Ishikawa (cell line): Measurements from ENCODE around the gene CCDC38.

ENCODE experiments used
- CEBPB ChIP-seq: IDR thresholded peaks from 2 replicates; pipeline ENCODE4 v1.6.1; 2012
- CREB1 ChIP-seq: IDR thresholded peaks from 2 replicates; pipeline ENCODE4 v1.6.1; 2012; ENCODE audit warnings: low read depth
- EGR1 ChIP-seq: IDR thresholded peaks from 2 replicates; pipeline ENCODE4 v1.6.1; 2012
- EP300 ChIP-seq: IDR thresholded peaks from 2 replicates; pipeline ENCODE4 v1.6.1; 2012; ENCODE audit warnings: borderline replicate concordance
- FOXM1 ChIP-seq: IDR thresholded peaks from 2 replicates; pipeline ENCODE4 v1.6.1; 2012; ENCODE audit warnings: low read depth, borderline replicate concordance
- NFIC ChIP-seq: IDR thresholded peaks from 2 replicates; pipeline ENCODE4 v1.6.1; 2012
- RAD21 ChIP-seq: IDR thresholded peaks from 2 replicates; pipeline ENCODE4 v1.6.1; 2012; ENCODE audit warnings: low read depth
- TAF1 ChIP-seq: IDR thresholded peaks from 2 replicates; pipeline ENCODE4 v1.6.1; 2012; ENCODE audit warnings: low read depth, mild to moderate bottlenecking
- TEAD4 ChIP-seq: IDR thresholded peaks from 2 replicates; pipeline ENCODE4 v1.6.1; 2012
- YY1 ChIP-seq: IDR thresholded peaks from 2 replicates; pipeline ENCODE4 v1.6.1; 2012; ENCODE audit warnings: low read depth
- TF ChIP-seq, protein P1 (sequence below): IDR thresholded peaks from 2 replicates; pipeline ENCODE4 v1.6.1; 2012
- TF ChIP-seq, protein P2 (sequence below): IDR thresholded peaks from 2 replicates; pipeline ENCODE4 v1.6.1; 2012; ENCODE audit warnings: low read depth, mild to moderate bottlenecking

DNA sequence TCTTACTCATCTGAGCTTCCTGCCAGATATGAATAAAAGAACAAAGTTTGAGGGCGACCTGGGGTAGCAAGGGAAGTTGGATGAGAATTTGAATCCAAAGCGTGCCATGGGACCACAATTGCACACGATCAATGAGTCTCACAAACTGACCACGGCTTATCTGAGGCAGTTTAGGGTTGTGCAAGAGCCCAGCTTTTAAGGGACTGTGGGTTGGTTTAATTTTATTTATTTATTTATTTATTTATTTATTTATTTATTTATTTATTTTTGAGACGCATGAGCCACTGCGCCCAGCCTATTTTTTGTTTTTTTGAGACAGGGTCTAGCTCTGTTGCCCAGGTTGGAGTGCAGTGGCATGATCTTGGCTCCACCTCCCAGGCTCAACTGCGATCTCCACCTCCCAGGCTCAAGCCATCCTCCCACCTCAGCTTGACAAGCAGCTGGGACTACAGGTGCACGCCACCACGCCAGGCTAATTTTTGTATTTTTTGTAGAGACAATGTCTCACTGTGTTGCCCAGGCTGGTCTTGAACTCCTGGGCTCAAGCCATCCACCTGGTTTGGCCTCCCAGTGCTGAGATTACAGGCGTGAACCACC is 1.8 kb upstream of the CCDC38 start:
- TF ChIP-seq YY1 (no peak), CEBPB (no peak), EP300 (no peak), NFIC (no peak), EGR1 (no peak), RAD21 (no peak), FOXM1 (no peak), TEAD4 (no peak), TAF1 (no peak), CREB1 (no peak)
- TF ChIP-seq, protein P1, sequence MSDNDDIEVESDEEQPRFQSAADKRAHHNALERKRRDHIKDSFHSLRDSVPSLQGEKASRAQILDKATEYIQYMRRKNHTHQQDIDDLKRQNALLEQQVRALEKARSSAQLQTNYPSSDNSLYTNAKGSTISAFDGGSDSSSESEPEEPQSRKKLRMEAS = no peak
- TF ChIP-seq, protein P2, sequence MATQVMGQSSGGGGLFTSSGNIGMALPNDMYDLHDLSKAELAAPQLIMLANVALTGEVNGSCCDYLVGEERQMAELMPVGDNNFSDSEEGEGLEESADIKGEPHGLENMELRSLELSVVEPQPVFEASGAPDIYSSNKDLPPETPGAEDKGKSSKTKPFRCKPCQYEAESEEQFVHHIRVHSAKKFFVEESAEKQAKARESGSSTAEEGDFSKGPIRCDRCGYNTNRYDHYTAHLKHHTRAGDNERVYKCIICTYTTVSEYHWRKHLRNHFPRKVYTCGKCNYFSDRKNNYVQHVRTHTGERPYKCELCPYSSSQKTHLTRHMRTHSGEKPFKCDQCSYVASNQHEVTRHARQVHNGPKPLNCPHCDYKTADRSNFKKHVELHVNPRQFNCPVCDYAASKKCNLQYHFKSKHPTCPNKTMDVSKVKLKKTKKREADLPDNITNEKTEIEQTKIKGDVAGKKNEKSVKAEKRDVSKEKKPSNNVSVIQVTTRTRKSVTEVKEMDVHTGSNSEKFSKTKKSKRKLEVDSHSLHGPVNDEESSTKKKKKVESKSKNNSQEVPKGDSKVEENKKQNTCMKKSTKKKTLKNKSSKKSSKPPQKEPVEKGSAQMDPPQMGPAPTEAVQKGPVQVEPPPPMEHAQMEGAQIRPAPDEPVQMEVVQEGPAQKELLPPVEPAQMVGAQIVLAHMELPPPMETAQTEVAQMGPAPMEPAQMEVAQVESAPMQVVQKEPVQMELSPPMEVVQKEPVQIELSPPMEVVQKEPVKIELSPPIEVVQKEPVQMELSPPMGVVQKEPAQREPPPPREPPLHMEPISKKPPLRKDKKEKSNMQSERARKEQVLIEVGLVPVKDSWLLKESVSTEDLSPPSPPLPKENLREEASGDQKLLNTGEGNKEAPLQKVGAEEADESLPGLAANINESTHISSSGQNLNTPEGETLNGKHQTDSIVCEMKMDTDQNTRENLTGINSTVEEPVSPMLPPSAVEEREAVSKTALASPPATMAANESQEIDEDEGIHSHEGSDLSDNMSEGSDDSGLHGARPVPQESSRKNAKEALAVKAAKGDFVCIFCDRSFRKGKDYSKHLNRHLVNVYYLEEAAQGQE = no peak
